MCF 10A (cell line): ENCODE data around the gene TNFAIP2. TPM values are rescaled to one million over a fixed set of nuclear protein-coding genes. Genes with fewer than 3 reads are reported as not detected.

Source experiments
- BruUV-seq: library from RNA; stranded (reverse); fragments of 400-500 nt; replicated peaks from 2 replicates; lab custom pipeline; 2021; lab: Mats Ljungman, UMichigan
- CTCF ChIA-PET: fragments of 300-600 bp; sonication (Branson Sonifier 250); formaldehyde crosslinking; extraction: SDS; loops from one replicate; lab custom pipeline; 2021; ENCODE audit warnings: antibody characterized with exemption, inconsistent platforms; lab: Yijun Ruan, JAX
- POLR2A ChIA-PET: fragments of 300-600, 350-650 bp; sonication (Branson Sonifier 250); formaldehyde crosslinking; extraction: SDS; loops from one replicate; lab custom pipeline; 2020; ENCODE audit warnings: antibody characterized with exemption, inconsistent platforms; lab: Yijun Ruan, JAX
- DNase-seq: peaks from one replicate; pipeline ENCODE4 v3.0.0-alpha.2; 2018; ENCODE audit not compliant: unreplicated experiment
- H3K27ac Mint-ChIP-seq: one replicate; pipeline ENCODE4 v1.8.0; 2022; ENCODE audit warnings: mild to moderate bottlenecking, low read depth, mixed read lengths; ENCODE audit not compliant: unreplicated experiment
- H3K27me3 Mint-ChIP-seq: one replicate; pipeline ENCODE4 v1.8.0; 2022; ENCODE audit warnings: mixed read lengths; ENCODE audit not compliant: insufficient read depth, unreplicated experiment
- H3K36me3 Mint-ChIP-seq: one replicate; pipeline ENCODE4 v1.8.0; 2022; ENCODE audit warnings: mild to moderate bottlenecking, moderate library complexity, mixed read lengths; ENCODE audit not compliant: insufficient read depth, unreplicated experiment
- H3K4me1 Mint-ChIP-seq: one replicate; pipeline ENCODE4 v1.8.0; 2022; ENCODE audit warnings: mixed read lengths; ENCODE audit not compliant: insufficient read depth, unreplicated experiment
- H3K4me3 Mint-ChIP-seq: one replicate; pipeline ENCODE4 v1.8.0; 2022; ENCODE audit warnings: mild to moderate bottlenecking, moderate library complexity, mixed read lengths; ENCODE audit not compliant: unreplicated experiment
- H3K9me3 Mint-ChIP-seq: one replicate; pipeline ENCODE4 v1.8.0; 2022; ENCODE audit warnings: mixed read lengths; ENCODE audit not compliant: unreplicated experiment
- CTCF ChIP-seq: fragments of 200-600 bp; IDR thresholded peaks from one replicate; pipeline ENCODE4 v1.8.0; 2022; ENCODE audit warnings: antibody characterized with exemption, mild to moderate bottlenecking; ENCODE audit not compliant: unreplicated experiment
- intact Hi-C: fragments of 100-400 bp; cut with micrococcal nuclease; formaldehyde crosslinking; loops from 2 replicates; pipeline ENCODE4 v1.14.1; 2022
- total RNA-seq: library from RNA; stranded (reverse); gene quantifications from 2 replicates; pipeline ENCODE4 v1.2.3, GENCODE V29; 2022

Gene TNFAIP2
- total RNA-seq, 1 experiment from 2014 or later = 19.1 TPM

DNA sequence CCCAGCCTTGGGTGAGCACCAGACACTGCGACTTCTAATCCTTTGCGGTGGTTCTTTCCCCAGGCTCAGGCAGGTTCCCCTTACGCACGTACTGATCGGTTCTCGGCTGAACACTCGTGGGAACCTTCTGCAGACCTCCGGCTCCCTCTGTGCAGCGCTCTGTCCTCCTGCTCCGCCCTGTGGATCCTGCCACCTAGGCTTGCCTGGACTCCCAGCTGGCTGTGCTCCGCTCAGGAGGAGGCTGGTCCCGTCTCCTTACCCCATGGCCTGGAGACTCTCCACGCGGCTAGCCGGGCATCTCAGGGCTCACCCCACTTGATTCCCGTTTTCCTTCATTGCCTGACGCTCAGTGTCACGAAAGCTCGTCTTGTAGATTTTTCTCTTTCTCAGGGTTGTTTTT lies 34.7 kb downstream of the TNFAIP2 start:
- CTCF ChIA-PET = interaction anchor here (1.0 kb wide), 1 partner anchor 54 kb away, joined by 6 read pairs; no protein-coding TSS in a partner anchor
- no peak for TF ChIP-seq CTCF
- POLR2A ChIA-PET = interaction anchor here (1.2 kb wide), 1 partner anchor 14 kb away, joined by 3 read pairs; no protein-coding TSS in a partner anchor
- no peak overlapping the region for H3K4me3 Mint-ChIP-seq
- no peak for DNase-seq
- H3K27ac Mint-ChIP-seq = no peak overlapping the region
- no TSS peak for BruUV-seq
- no peaks in the 10 kb centered on the region for H3K36me3 Mint-ChIP-seq
- intact Hi-C loops = no loop called here
- no peaks in the 10 kb centered on the region for H3K9me3 Mint-ChIP-seq
- no peaks in the 10 kb centered on the region for H3K4me1 Mint-ChIP-seq
- H3K27me3 Mint-ChIP-seq = no peaks in the 10 kb centered on the region

DNA sequence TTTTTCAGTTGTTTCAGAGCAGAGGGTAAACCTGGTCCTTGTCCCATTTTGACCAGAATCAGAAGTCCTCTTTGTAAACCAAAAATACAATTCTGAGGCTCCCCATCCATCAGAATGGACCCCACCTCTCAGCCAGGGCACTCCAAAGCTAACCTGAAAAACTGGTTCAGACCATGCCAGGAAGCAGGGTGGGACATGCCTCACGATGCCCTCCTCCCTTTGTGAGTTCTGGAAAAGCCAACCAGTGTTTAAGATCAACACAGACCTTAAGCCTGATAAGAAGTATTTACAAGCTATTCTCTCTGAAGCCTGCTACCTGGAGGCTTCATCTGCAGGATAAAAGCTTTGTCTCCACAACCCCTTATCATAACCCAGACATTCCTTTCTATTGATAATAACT lies 35.4 kb downstream of the TNFAIP2 start:
- intact Hi-C loops = no loop called here
- no peaks in the 10 kb centered on the region for H3K4me1 Mint-ChIP-seq
- DNase-seq = no peak
- ChIA-PET CTCF (interaction anchor here (1.0 kb wide), 1 partner anchor 55 kb away, joined by 6 read pairs; no protein-coding TSS in a partner anchor), POLR2A (no interaction called here)
- H3K27me3 Mint-ChIP-seq = no peaks in the 10 kb centered on the region
- no peak for TF ChIP-seq CTCF
- BruUV-seq = no TSS peak
- H3K4me3 Mint-ChIP-seq = no peak overlapping the region
- H3K36me3 Mint-ChIP-seq = no peaks in the 10 kb centered on the region
- H3K27ac Mint-ChIP-seq = no peak overlapping the region
- no peaks in the 10 kb centered on the region for H3K9me3 Mint-ChIP-seq

GRCh38 chr14:103160321-103161053 lies 37.2 kb downstream of the TNFAIP2 start:
- Mint-ChIP-seq H3K9me3 (no peaks in the 10 kb centered on the region), H3K4me1 (no peaks in the 10 kb centered on the region), H3K36me3 (no peaks in the 10 kb centered on the region), H3K27ac (no peak overlapping the region), H3K27me3 (no peaks in the 10 kb centered on the region), H3K4me3 (no peak overlapping the region)
- POLR2A ChIA-PET = interaction anchor here (0.6 kb wide), 1 partner anchor 1131 kb away, joined by 3 read pairs; no protein-coding TSS in a partner anchor
- no TSS peak for BruUV-seq
- no peak for DNase-seq
- TF ChIP-seq CTCF = no peak
- CTCF ChIA-PET = interaction anchor here (0.6 kb wide), 1 partner anchor 71 kb away, joined by 3 read pairs; no protein-coding TSS in a partner anchor
- intact Hi-C loops = no loop called here

GRCh38 chr14:103161054-103161397 lies 37.8 kb downstream of the TNFAIP2 start:
- ChIA-PET CTCF (interaction anchor here (3.2 kb wide), 1 partner anchor 56 kb away, joined by 16 read pairs; no protein-coding TSS in a partner anchor), POLR2A (interaction anchor here (0.6 to 0.9 kb wide), 2 partner anchors 11 to 1131 kb away, joined by 3 read pairs; no protein-coding TSS in a partner anchor)
- intact Hi-C loops = no loop called here
- Mint-ChIP-seq H3K36me3 (no peaks in the 10 kb centered on the region), H3K27me3 (no peaks in the 10 kb centered on the region), H3K9me3 (no peaks in the 10 kb centered on the region), H3K4me3 (no peak overlapping the region), H3K27ac (no peak overlapping the region), H3K4me1 (no peaks in the 10 kb centered on the region)
- TF ChIP-seq CTCF = no peak
- no peak for DNase-seq
- BruUV-seq = no TSS peak
